SK-N-SH treated with all-trans-retinoic acid at 6 μM for 48 hours (cell line): ENCODE measurements around the gene CTPS2.

ENCODE experiments used
- ATAC-seq: fragments of 200-7000 bp; cut with Tn5 transposase; 3 replicates; pipeline ENCODE4 v1.9.1; 2020; ENCODE audit warnings: mild to moderate bottlenecking, moderate library complexity
- ARNTL ChIP-seq: fragments of 450-650 bp; formaldehyde crosslinking; IDR thresholded peaks from 2 replicates; pipeline ENCODE4 v1.5.0; 2020; ENCODE audit warnings: low read depth, mild to moderate bottlenecking, moderate library complexity, borderline replicate concordance
- BACH2 ChIP-seq: fragments of 250-450 bp; sonication (Bioruptor Pico); IDR thresholded peaks from 2 replicates; pipeline ENCODE4 v1.9.0; 2021; ENCODE audit warnings: mild to moderate bottlenecking, borderline replicate concordance
- CSDC2 ChIP-seq: fragments of 250-450 bp; sonication (Bioruptor Pico); IDR thresholded peaks from 2 replicates; pipeline ENCODE4 v1.5.0; 2020; ENCODE audit warnings: mild to moderate bottlenecking, moderate library complexity
- ESRRG ChIP-seq: fragments of 250-450 bp; sonication (Bioruptor Pico); IDR thresholded peaks from 2 replicates; pipeline ENCODE4 v1.6.1; 2021; ENCODE audit warnings: mild to moderate bottlenecking
- GLIS3 ChIP-seq: fragments of 250-450 bp; sonication (Bioruptor Pico); IDR thresholded peaks from 2 replicates; pipeline ENCODE4 v1.5.0; 2020; ENCODE audit warnings: mild to moderate bottlenecking, moderate library complexity
- ISL1 ChIP-seq: fragments of 250-450 bp; sonication (Bioruptor Pico); IDR thresholded peaks from 2 replicates; pipeline ENCODE4 v2.1.2; 2022; ENCODE audit warnings: mild to moderate bottlenecking, moderate library complexity
- OSR1 ChIP-seq: fragments of 250-450 bp; sonication (Bioruptor Pico); IDR thresholded peaks from 2 replicates; pipeline ENCODE4 v1.8.0; 2022; ENCODE audit warnings: moderate library complexity, mild to moderate bottlenecking, inconsistent platforms
- POU6F1 ChIP-seq: fragments of 250-450 bp; sonication (Bioruptor Pico); IDR thresholded peaks from 2 replicates; pipeline ENCODE4 v1.8.0; 2021; ENCODE audit warnings: low read depth, mild to moderate bottlenecking, moderate library complexity, borderline replicate concordance
- PPARA ChIP-seq: fragments of 250-450 bp; sonication (Bioruptor Pico); IDR thresholded peaks from 2 replicates; pipeline ENCODE4 v1.5.0; 2020; ENCODE audit warnings: mild to moderate bottlenecking, borderline replicate concordance
- RARB ChIP-seq: fragments of 250-450 bp; sonication (Bioruptor Pico); IDR thresholded peaks from 2 replicates; pipeline ENCODE4 v1.8.0; 2021; ENCODE audit warnings: mild to moderate bottlenecking, moderate library complexity
- SNAI2 ChIP-seq: fragments of 250-450 bp; sonication (Bioruptor Pico); IDR thresholded peaks from 2 replicates; pipeline ENCODE4 v1.5.0; 2020; ENCODE audit warnings: mild to moderate bottlenecking, moderate library complexity
- TCF4 ChIP-seq: fragments of 250-450 bp; sonication (Bioruptor Pico); IDR thresholded peaks from 2 replicates; pipeline ENCODE4 v1.8.0; 2021; ENCODE audit warnings: mild to moderate bottlenecking, moderate library complexity, borderline replicate concordance
- TOX ChIP-seq: fragments of 250-450 bp; sonication (Bioruptor Pico); IDR thresholded peaks from 2 replicates; pipeline ENCODE4 v1.8.0; 2021; ENCODE audit warnings: mild to moderate bottlenecking, moderate library complexity, borderline replicate concordance
- TSHZ2 ChIP-seq: fragments of 250-450 bp; sonication (Bioruptor Pico); IDR thresholded peaks from 2 replicates; pipeline ENCODE4 v1.5.0; 2020; ENCODE audit warnings: mild to moderate bottlenecking, moderate library complexity
- ZC3H10 ChIP-seq: fragments of 250-450 bp; sonication (Bioruptor Pico); IDR thresholded peaks from 2 replicates; pipeline ENCODE4 v1.5.1; 2021; ENCODE audit warnings: mild to moderate bottlenecking, moderate library complexity
- ZFP30 ChIP-seq: fragments of 450-650 bp; formaldehyde crosslinking; IDR thresholded peaks from 2 replicates; pipeline ENCODE4 v1.5.0; 2022; ENCODE audit warnings: mild to moderate bottlenecking, moderate library complexity
- ZNF565 ChIP-seq: fragments of 450-650 bp; formaldehyde crosslinking; conservative IDR thresholded peaks from 2 replicates; pipeline ENCODE4 v1.5.0; 2020; ENCODE audit warnings: low read depth, mild to moderate bottlenecking, moderate library complexity
- ZNF70 ChIP-seq: fragments of 450-650 bp; formaldehyde crosslinking; IDR thresholded peaks from 2 replicates; pipeline ENCODE4 v1.5.0; 2020; ENCODE audit warnings: mild to moderate bottlenecking, moderate library complexity
- TF ChIP-seq, protein P1 (sequence below): fragments of 250-450 bp; sonication (Bioruptor Pico); IDR thresholded peaks from 2 replicates; pipeline ENCODE4 v1.8.0; 2020; ENCODE audit warnings: mild to moderate bottlenecking, moderate library complexity, borderline replicate concordance
- TF ChIP-seq, protein P2 (sequence below): fragments of 250-450 bp; sonication (Bioruptor Pico); IDR thresholded peaks from 2 replicates; pipeline ENCODE4 v1.5.1; 2021; ENCODE audit warnings: mild to moderate bottlenecking, moderate library complexity
- TF ChIP-seq, protein P3 (sequence below): fragments of 250-450 bp; sonication (Bioruptor Pico); IDR thresholded peaks from 2 replicates; pipeline ENCODE4 v1.5.1; 2020; ENCODE audit warnings: low read depth, mild to moderate bottlenecking, moderate library complexity

CTPS2 gene

DNA sequence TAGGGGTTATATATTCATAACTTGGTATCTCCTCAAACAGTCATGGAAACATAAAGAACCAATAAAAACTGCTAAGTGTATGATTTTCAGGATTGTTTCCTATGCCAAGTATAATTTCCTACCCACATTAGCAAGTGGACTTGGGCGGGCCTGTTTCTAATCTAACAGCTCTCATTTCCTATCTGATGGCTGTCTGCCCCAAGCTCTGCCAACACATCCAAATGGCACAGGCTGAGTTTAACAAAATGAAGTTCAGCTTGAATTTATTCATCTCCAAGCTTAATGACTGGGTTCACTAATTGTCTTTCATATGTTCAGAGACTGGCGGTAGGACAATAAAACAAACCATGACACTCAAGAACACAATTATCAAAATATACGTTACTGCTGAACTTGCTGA, 118.0 kb downstream of the CTPS2 start:
- ATAC-seq = 0 out of 3 replicates have a peak, but pooled peaks have one; percentile 39
- TF ChIP-seq SNAI2 (CRISPR knock-in tag) (no peak), ARNTL (CRISPR knock-in tag) (no peak)
- TF ChIP-seq, all 23 proteins: peak for 0

- no peak for ATAC-seq
- TF ChIP-seq, protein P1, sequence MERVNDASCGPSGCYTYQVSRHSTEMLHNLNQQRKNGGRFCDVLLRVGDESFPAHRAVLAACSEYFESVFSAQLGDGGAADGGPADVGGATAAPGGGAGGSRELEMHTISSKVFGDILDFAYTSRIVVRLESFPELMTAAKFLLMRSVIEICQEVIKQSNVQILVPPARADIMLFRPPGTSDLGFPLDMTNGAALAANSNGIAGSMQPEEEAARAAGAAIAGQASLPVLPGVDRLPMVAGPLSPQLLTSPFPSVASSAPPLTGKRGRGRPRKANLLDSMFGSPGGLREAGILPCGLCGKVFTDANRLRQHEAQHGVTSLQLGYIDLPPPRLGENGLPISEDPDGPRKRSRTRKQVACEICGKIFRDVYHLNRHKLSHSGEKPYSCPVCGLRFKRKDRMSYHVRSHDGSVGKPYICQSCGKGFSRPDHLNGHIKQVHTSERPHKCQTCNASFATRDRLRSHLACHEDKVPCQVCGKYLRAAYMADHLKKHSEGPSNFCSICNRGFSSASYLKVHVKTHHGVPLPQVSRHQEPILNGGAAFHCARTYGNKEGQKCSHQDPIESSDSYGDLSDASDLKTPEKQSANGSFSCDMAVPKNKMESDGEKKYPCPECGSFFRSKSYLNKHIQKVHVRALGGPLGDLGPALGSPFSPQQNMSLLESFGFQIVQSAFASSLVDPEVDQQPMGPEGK = no peak
- TF ChIP-seq ZNF565 (no peak), ZFP30 (CRISPR knock-in tag) (no peak), ZNF70 (CRISPR knock-in tag) (no peak), TOX (CRISPR knock-in tag) (no peak), PPARA (CRISPR knock-in tag) (no peak), TCF4 (no peak), OSR1 (CRISPR knock-in tag) (no peak), ISL1 (CRISPR knock-in tag) (no peak), CSDC2 (CRISPR knock-in tag) (no peak), ARNTL (CRISPR knock-in tag) (no peak), ESRRG (CRISPR knock-in tag) (no peak), BACH2 (CRISPR knock-in tag) (no peak), GLIS3 (no peak)
- TF ChIP-seq, protein P2, sequence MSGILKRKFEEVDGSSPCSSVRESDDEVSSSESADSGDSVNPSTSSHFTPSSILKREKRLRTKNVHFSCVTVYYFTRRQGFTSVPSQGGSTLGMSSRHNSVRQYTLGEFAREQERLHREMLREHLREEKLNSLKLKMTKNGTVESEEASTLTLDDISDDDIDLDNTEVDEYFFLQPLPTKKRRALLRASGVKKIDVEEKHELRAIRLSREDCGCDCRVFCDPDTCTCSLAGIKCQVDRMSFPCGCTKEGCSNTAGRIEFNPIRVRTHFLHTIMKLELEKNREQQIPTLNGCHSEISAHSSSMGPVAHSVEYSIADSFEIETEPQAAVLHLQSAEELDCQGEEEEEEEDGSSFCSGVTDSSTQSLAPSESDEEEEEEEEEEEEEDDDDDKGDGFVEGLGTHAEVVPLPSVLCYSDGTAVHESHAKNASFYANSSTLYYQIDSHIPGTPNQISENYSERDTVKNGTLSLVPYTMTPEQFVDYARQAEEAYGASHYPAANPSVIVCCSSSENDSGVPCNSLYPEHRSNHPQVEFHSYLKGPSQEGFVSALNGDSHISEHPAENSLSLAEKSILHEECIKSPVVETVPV (CRISPR knock-in tag) = no peak
- TF ChIP-seq, protein P3, sequence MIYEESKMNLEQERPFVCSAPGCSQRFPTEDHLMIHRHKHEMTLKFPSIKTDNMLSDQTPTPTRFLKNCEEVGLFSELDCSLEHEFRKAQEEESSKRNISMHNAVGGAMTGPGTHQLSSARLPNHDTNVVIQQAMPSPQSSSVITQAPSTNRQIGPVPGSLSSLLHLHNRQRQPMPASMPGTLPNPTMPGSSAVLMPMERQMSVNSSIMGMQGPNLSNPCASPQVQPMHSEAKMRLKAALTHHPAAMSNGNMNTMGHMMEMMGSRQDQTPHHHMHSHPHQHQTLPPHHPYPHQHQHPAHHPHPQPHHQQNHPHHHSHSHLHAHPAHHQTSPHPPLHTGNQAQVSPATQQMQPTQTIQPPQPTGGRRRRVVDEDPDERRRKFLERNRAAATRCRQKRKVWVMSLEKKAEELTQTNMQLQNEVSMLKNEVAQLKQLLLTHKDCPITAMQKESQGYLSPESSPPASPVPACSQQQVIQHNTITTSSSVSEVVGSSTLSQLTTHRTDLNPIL (CRISPR knock-in tag) = no peak
These were observed 118.7 kb downstream of the CTPS2 start for GRCh38 chrX:16593801-16594200.

DNA sequence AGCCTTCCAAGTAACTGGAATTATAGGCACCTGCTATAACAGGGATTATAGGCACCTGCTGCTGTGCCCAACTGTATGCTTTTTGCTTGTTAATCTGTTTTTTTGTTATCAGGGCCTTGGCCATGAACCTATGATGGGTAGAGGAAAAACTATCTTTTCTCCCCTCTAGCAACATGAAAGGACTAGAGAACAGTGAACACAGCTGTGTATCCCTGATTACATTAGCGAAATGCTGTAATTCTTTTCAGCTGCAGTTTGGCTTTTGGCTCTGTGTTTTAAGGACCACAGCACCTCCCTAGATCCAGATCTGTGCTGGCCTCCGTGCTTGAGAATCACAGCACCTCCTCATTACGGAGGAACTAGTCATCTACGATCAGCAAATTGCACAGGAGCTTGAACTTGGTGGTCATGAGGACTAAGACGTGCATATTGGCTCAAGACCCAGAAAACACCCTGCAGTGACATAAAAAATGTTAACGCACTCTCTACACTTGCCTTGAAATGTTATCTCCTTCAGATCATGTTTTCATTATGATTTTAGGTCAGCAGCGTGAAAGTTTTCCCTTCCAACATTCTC, 120.2 kb downstream of the CTPS2 start:
- no peak for ATAC-seq
- TF ChIP-seq ZNF70 (CRISPR knock-in tag) = no peak
- no peak for TF ChIP-seq GLIS3
- peak; percentile 47; the same call in 1 of the 2 replicates for TF ChIP-seq TCF4
- TF ChIP-seq CSDC2 (CRISPR knock-in tag) = no peak
- TF ChIP-seq TOX (CRISPR knock-in tag) = no peak
- no peak for TF ChIP-seq RARB (CRISPR knock-in tag)
- no peak for TF ChIP-seq ISL1 (CRISPR knock-in tag)
- no peak for TF ChIP-seq POU6F1 (CRISPR knock-in tag)

DNA sequence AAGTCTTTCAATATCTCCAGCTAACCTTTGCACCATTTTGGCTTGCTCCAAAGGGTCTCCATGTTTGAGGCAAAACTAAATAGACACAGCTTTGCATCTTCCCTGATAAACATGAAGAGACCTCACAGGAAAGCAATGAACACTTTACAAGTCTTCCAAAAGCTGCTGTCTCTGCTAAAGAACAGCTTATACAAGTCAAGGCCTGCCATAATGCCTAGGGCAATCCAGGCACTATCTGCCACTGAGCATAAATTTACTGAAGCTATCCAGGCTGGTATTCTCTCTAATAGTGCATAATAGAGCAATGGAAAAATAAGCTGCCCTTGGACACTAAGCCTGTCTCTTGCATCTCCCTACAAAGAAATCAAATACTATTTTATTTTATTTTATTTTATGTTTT, 122.6 kb downstream of the CTPS2 start:
- no peak for TF ChIP-seq BACH2 (CRISPR knock-in tag)
- TF ChIP-seq ZC3H10 = no peak
- TF ChIP-seq, protein P1 = no peak
- no peak for TF ChIP-seq SNAI2 (CRISPR knock-in tag)
- TF ChIP-seq TCF4 = no peak
- no peak for TF ChIP-seq OSR1 (CRISPR knock-in tag)
- TF ChIP-seq TSHZ2 (CRISPR knock-in tag) = no peak
- TF ChIP-seq, protein P3 (CRISPR knock-in tag) = no peak
- no peak for TF ChIP-seq ZNF565
- ATAC-seq = no peak; the same call in 2 of the 3 replicates
